PC-3 (cell line): ENCODE results near the gene ST3GAL3. TPM values are rescaled to one million over a fixed set of nuclear protein-coding genes. Genes with fewer than 3 reads are reported as not detected.

Experiments
- ATAC-seq: fragments of 200-7000 bp; cut with Tn5 transposase; 2 replicates; pipeline ENCODE4 v1.9.1; 2020; ENCODE audit warnings: mild to moderate bottlenecking, moderate library complexity
- BruUV-seq: library from RNA; stranded (reverse); fragments of 400-500 nt; replicated peaks from 2 replicates; lab custom pipeline; 2021; lab: Mats Ljungman, UMichigan
- CTCF ChIA-PET: fragments of 300-600 bp; sonication (Branson Sonifier 250); formaldehyde crosslinking; loops from one replicate; lab custom pipeline; 2022; ENCODE audit warnings: antibody characterized with exemption; lab: Charles Lee
- POLR2A ChIA-PET: fragments of 300-600 bp; sonication (Branson Sonifier 250); formaldehyde crosslinking; loops from one replicate; lab custom pipeline; 2022; ENCODE audit warnings: antibody characterized with exemption; ENCODE audit not compliant: unreplicated experiment; lab: Charles Lee
- DNase-seq: peaks from one replicate; pipeline ENCODE4 v3.0.0-alpha.2; 2015
- H2AFZ ChIP-seq: fragments of 300-600 bp; sonication (generic); 2 replicates; pipeline ENCODE4 v1.6.0; 2016; ENCODE audit warnings: antibody characterized with exemption, low read length
- H3F3A ChIP-seq: fragments of 300-600 bp; sonication (generic); one replicate; pipeline ENCODE4 v1.6.0; 2017; ENCODE audit warnings: antibody characterized with exemption, low read length, control low read depth, mild to moderate bottlenecking; ENCODE audit not compliant: unreplicated experiment
- H3K27ac ChIP-seq: fragments of 300-600 bp; sonication (generic); 2 replicates; pipeline ENCODE4 v1.5.1; 2016; ENCODE audit warnings: mild to moderate bottlenecking, low read length
- H3K27me3 ChIP-seq: fragments of 300-600 bp; sonication (generic); 2 replicates; pipeline ENCODE4 v1.6.1; 2016; ENCODE audit warnings: low read length, mixed read lengths
- H3K36me3 ChIP-seq: fragments of 300-600 bp; sonication (generic); 2 replicates; pipeline ENCODE4 v1.6.1; 2016; ENCODE audit warnings: low read depth, mixed run types, low read length, mixed read lengths
- H3K4me1 ChIP-seq: fragments of 300-600 bp; sonication (generic); 2 replicates; pipeline ENCODE4 v1.5.1; 2016; ENCODE audit warnings: low read length; ENCODE audit not compliant: insufficient read depth
- H3K4me2 ChIP-seq: fragments of 300-600 bp; sonication (generic); 2 replicates; pipeline ENCODE4 v1.6.0; 2016; ENCODE audit warnings: low read length
- H3K4me3 ChIP-seq: fragments of 300-600 bp; sonication (generic); 2 replicates; pipeline ENCODE4 v1.5.1; 2016; ENCODE audit warnings: mild to moderate bottlenecking, low read length, mixed read lengths
- H3K79me2 ChIP-seq: fragments of 300-600 bp; sonication (generic); 2 replicates; pipeline ENCODE4 v1.6.1; 2017; ENCODE audit warnings: low read length, mixed read lengths
- H3K9ac ChIP-seq: fragments of 300-600 bp; sonication (generic); 2 replicates; pipeline ENCODE4 v1.6.0; 2016; ENCODE audit warnings: mild to moderate bottlenecking, low read length
- H3K9me2 ChIP-seq: fragments of 300-600 bp; sonication (generic); replicated peaks from 2 replicates; pipeline ENCODE4 v1.6.1; 2016; ENCODE audit warnings: mixed run types, low read length, mixed read lengths
- H3K9me3 ChIP-seq: fragments of 300-600 bp; sonication (generic); 2 replicates; pipeline ENCODE4 v1.6.1; 2016; ENCODE audit warnings: low read length, mixed read lengths
- H4K20me1 ChIP-seq: fragments of 300-600 bp; sonication (generic); 2 replicates; pipeline ENCODE4 v1.6.1; 2016; ENCODE audit warnings: low read length, mixed read lengths
- EZH2 ChIP-seq: fragments of 300-600 bp; sonication (generic); IDR thresholded peaks from one replicate; pipeline ENCODE4 v1.6.1; 2017; ENCODE audit warnings: antibody characterized with exemption, mild to moderate bottlenecking, low read length; ENCODE audit not compliant: unreplicated experiment
- EZH2phosphoT487 ChIP-seq: fragments of 300-600 bp; sonication (generic); IDR thresholded peaks from 2 replicates; pipeline ENCODE4 v1.6.1; 2018; ENCODE audit warnings: mild to moderate bottlenecking, antibody characterized with exemption, low read length, borderline replicate concordance
- intact Hi-C: fragments of 100-400 bp; cut with micrococcal nuclease; formaldehyde crosslinking; loops from 2 replicates; pipeline ENCODE4 v1.9.0; 2023
- total RNA-seq: library from RNA; depleted of rRNA; stranded (reverse); fragments of >200 nt; gene quantifications from 2 replicates; pipeline ENCODE4 v1.2.3, GENCODE V29; 2014
- TF ChIP-seq, protein P1 (sequence below): fragments of 300-600 bp; sonication (generic); conservative IDR thresholded peaks from 2 replicates; pipeline ENCODE4 v1.5.1; 2017; ENCODE audit warnings: antibody characterized with exemption, low read depth, mild to moderate bottlenecking, low read length

Gene ST3GAL3
- total RNA-seq, 1 experiment from 2014 or later, result 9.0 TPM

GRCh38 chr1:43797891-43798290, 90.6 kb downstream of the ST3GAL3 start:
- Histone ChIP-seq H3F3A (no peaks in the 10 kb centered on the region), H3K4me2 (no peak overlapping the region), H3K36me3 (no peaks in the 10 kb centered on the region), H3K4me1 (no peaks in the 10 kb centered on the region), H3K4me3 (no peak overlapping the region), H3K9me2 (no peaks in the 10 kb centered on the region), H3K9me3 (no peaks in the 10 kb centered on the region), H3K9ac (no peak overlapping the region), H3K79me2 (no peaks in the 10 kb centered on the region), H2AFZ (no peak overlapping the region), H3K27me3 (no peaks in the 10 kb centered on the region), H4K20me1 (no peaks in the 10 kb centered on the region), H3K27ac (no peak overlapping the region)
- ATAC-seq (no peak), DNase-seq (no peak)
- BruUV-seq, result no TSS peak
- intact Hi-C loops, result no loop called here
- TF ChIP-seq EZH2 (no peak), EZH2phosphoT487 (no peak)
- TF ChIP-seq, protein P1, sequence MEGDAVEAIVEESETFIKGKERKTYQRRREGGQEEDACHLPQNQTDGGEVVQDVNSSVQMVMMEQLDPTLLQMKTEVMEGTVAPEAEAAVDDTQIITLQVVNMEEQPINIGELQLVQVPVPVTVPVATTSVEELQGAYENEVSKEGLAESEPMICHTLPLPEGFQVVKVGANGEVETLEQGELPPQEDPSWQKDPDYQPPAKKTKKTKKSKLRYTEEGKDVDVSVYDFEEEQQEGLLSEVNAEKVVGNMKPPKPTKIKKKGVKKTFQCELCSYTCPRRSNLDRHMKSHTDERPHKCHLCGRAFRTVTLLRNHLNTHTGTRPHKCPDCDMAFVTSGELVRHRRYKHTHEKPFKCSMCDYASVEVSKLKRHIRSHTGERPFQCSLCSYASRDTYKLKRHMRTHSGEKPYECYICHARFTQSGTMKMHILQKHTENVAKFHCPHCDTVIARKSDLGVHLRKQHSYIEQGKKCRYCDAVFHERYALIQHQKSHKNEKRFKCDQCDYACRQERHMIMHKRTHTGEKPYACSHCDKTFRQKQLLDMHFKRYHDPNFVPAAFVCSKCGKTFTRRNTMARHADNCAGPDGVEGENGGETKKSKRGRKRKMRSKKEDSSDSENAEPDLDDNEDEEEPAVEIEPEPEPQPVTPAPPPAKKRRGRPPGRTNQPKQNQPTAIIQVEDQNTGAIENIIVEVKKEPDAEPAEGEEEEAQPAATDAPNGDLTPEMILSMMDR, result no peak
- CTCF ChIA-PET, result no interaction called here
- POLR2A ChIA-PET, result no interaction called here

- ChIA-PET POLR2A (no interaction called here), CTCF (no interaction called here)
- Histone ChIP-seq H3K9ac (no peak overlapping the region), H3K79me2 (no peaks in the 10 kb centered on the region), H3K4me1 (no peaks in the 10 kb centered on the region), H3F3A (no peaks in the 10 kb centered on the region), H3K4me3 (no peak overlapping the region), H3K9me3 (no peaks in the 10 kb centered on the region), H3K36me3 (no peaks in the 10 kb centered on the region), H3K27ac (no peak overlapping the region), H2AFZ (no peak overlapping the region), H4K20me1 (no peaks in the 10 kb centered on the region), H3K27me3 (no peaks in the 10 kb centered on the region), H3K9me2 (no peaks in the 10 kb centered on the region), H3K4me2 (no peak overlapping the region)
- TF ChIP-seq, protein P1, result no peak
- TF ChIP-seq EZH2, result no peak
- TF ChIP-seq EZH2phosphoT487, result no peak
- no peak for ATAC-seq
- DNase-seq, result no peak
- no TSS peak for BruUV-seq
- intact Hi-C loops, result no loop called here
Measured at GRCh38 chr1:43799656-43800635, 92.6 kb downstream of the ST3GAL3 start.

DNA sequence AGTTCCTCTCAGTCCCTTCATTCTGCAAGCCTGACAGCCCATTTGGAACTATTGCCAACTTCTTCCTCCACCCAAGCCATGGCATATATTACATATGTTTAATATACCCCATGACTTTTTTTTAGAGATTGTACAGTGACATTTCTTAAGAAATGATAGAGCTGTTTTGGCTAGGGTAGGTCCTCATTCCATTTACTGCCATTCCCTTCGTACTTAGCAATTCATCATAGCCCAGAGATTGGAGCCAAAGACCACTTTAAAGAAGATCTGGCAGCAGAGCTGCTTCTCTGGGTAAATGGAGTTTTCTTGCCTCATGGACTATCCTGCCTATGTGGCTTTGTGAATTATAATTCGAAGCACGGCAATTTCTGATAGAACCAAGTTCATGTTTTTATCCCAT, 93.4 kb downstream of the ST3GAL3 start:
- H3K9me2 ChIP-seq, result no peaks in the 10 kb centered on the region
- no peak overlapping the region for H3K4me2 ChIP-seq
- no peak for TF ChIP-seq EZH2
- TF ChIP-seq EZH2phosphoT487, result no peak
- TF ChIP-seq, protein P1, result no peak
- no peak overlapping the region for H3K4me3 ChIP-seq
- DNase-seq (no peak), ATAC-seq (no peak)
- no peaks in the 10 kb centered on the region for H3K9me3 ChIP-seq
- no peaks in the 10 kb centered on the region for H3K27me3 ChIP-seq
- CTCF ChIA-PET, result no interaction called here
- no peaks in the 10 kb centered on the region for H3K79me2 ChIP-seq
- no peak overlapping the region for H3K27ac ChIP-seq
- no peaks in the 10 kb centered on the region for H4K20me1 ChIP-seq
- intact Hi-C loops, result no loop called here
- H3K4me1 ChIP-seq, result no peaks in the 10 kb centered on the region
- no peaks in the 10 kb centered on the region for H3K36me3 ChIP-seq
- H2AFZ ChIP-seq, result no peak overlapping the region
- no peaks in the 10 kb centered on the region for H3F3A ChIP-seq
- POLR2A ChIA-PET, result no interaction called here
- no peak overlapping the region for H3K9ac ChIP-seq
- no TSS peak for BruUV-seq
